AG04449 (cell line): Measurements from ENCODE around the gene NHLRC1.
"Not testable (repeated sequence)": the region's sequence is repeated elsewhere in the genome, so short reads cannot be mapped to it uniquely, and the experiment has no call there.

Experiments used
- CTCF ChIA-PET: fragments of 350-600 bp; formaldehyde crosslinking; extraction: SDS; loops from one replicate; lab custom pipeline; 2021; ENCODE audit warnings: antibody characterized with exemption; lab: Yijun Ruan, JAX
- POLR2A ChIA-PET: fragments of 400-600, 350-600 bp; formaldehyde crosslinking; extraction: SDS; loops from one replicate; lab custom pipeline; 2020; ENCODE audit warnings: antibody characterized with exemption, inconsistent platforms; lab: Yijun Ruan, JAX
- DNase-seq: peaks from one replicate; pipeline ENCODE4 v3.0.0-alpha.2; 2010; ENCODE audit warnings: low read depth, low spot score
- H3K4me3 ChIP-seq: 2 replicates; pipeline ENCODE4 v1.5.1; 2011; ENCODE audit warnings: low read depth, mild to moderate bottlenecking, control low read depth, low read length
- CTCF ChIP-seq: IDR thresholded peaks from one replicate; pipeline ENCODE4 v1.5.1; 2011; ENCODE audit warnings: mild to moderate bottlenecking, moderate library complexity, low read length, control low read depth, inconsistent platforms; ENCODE audit not compliant: insufficient read depth; ENCODE audit errors: missing control alignments

NHLRC1 gene

GRCh38 chr6:18151801-18152200 lies 29.3 kb upstream of the NHLRC1 start:
- no peak for DNase-seq
- ChIA-PET POLR2A (no interaction called here), CTCF (interaction anchor here (1.0 kb wide), 1 partner anchor 31 kb away, joined by 4 read pairs; no protein-coding TSS in a partner anchor)
- no peak overlapping the region for H3K4me3 ChIP-seq
- no peak for TF ChIP-seq CTCF

DNA sequence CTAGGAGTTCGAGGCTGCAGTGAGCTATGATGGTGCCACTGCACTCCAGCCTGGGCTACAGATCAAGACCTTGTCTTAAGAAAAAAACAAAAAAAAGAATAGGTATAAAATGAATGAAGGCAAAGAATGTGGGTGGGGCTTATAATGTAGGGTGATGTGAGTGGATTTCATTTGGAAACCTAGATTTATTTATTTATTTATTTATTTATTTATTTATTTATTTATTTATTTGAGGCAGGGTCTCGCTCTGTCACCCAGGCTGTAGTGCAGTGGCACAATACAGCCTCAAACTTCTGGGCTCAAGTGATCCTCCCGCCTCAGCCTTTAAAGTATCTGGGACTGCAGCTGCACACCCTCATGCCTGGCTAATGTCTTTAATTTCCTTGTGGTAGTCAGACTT lies 28.9 kb upstream of the NHLRC1 start:
- CTCF ChIA-PET: interaction anchor here (1.4 kb wide), 1 partner anchor 30 kb away, joined by 4 read pairs; no protein-coding TSS in a partner anchor
- H3K4me3 ChIP-seq, DNase-seq, POLR2A ChIA-PET: not testable (repeated sequence)

GRCh38 chr6:18148304-18149025 lies 26.0 kb upstream of the NHLRC1 start:
- ChIA-PET POLR2A (no interaction called here), CTCF (no interaction called here)
- DNase-seq: peak; percentile 86
- no peak overlapping the region for H3K4me3 ChIP-seq
- TF ChIP-seq CTCF: no peak

DNA sequence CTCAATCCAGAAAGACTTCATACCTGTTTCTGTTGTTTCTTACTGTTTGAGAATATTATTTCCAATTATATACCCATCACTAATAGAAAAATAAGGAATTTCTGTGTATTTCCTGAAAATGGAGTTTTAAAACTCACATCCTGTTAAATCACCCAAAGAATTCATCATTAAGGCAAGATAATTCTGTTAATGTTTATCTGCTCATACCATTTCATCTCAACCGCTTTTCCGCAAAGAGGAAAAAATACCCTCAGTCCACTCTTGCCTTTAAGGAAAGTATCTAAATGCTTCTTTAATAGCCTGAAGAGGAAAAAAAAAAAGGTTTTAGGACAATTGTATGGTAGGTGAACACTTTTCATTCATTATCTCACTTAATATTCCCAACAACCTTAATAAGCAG lies 25.1 kb upstream of the NHLRC1 start:
- CTCF ChIA-PET: no interaction called here
- POLR2A ChIA-PET: no interaction called here
- no peak for TF ChIP-seq CTCF
- no peak overlapping the region for H3K4me3 ChIP-seq
- DNase-seq: no peak

- CTCF ChIA-PET: no interaction called here
- TF ChIP-seq CTCF: no peak
- DNase-seq: no peak
- POLR2A ChIA-PET: no interaction called here
- no peak overlapping the region for H3K4me3 ChIP-seq
Observed at GRCh38 chr6:18147160-18147559, 24.7 kb upstream of the NHLRC1 start.

GRCh38 chr6:18142591-18142861 lies 20.0 kb upstream of the NHLRC1 start:
- no peak for TF ChIP-seq CTCF
- DNase-seq: no peak
- POLR2A ChIA-PET: no interaction called here
- CTCF ChIA-PET: interaction anchor here (1.3 to 1.6 kb wide), 2 partner anchors 19 to 20 kb away, joined by 4 to 6 read pairs; partner anchors contain the start of gene NHLRC1
- H3K4me3 ChIP-seq: no peak overlapping the region

GRCh38 chr6:18141805-18142590 lies 19.5 kb upstream of the NHLRC1 start:
- POLR2A ChIA-PET: no interaction called here
- no peak for TF ChIP-seq CTCF
- no peak for DNase-seq
- CTCF ChIA-PET: interaction anchor here (1.3 to 1.6 kb wide), 2 partner anchors 19 to 20 kb away, joined by 4 to 6 read pairs; partner anchors contain the start of gene NHLRC1
- no peak overlapping the region for H3K4me3 ChIP-seq
